Left ventricle myocardium inferior (tissue), 1 donor: ENCODE results near the gene NEUROD1. TPM values are rescaled to one million over a fixed set of nuclear protein-coding genes. Genes with fewer than 3 reads are reported as not detected.
"Not testable (repeated sequence)": the region's sequence is repeated elsewhere in the genome, so short reads cannot be mapped to it uniquely, and the experiment has no call there.

Experiments
- DNase-seq: peaks from one replicate; pipeline ENCODE4 v3.0.0-alpha.2; 2020
- H3K27ac ChIP-seq: fragments of 200-600 bp; replicated peaks from 2 replicates; pipeline ENCODE4 v1.8.0; 2021
- H3K27me3 ChIP-seq: fragments of 200-600 bp; 2 replicates; pipeline ENCODE4 v1.8.0; 2021; ENCODE audit warnings: low read depth
- H3K36me3 ChIP-seq: fragments of 200-600 bp; 2 replicates; pipeline ENCODE4 v1.8.0; 2021
- H3K4me1 ChIP-seq: fragments of 200-600 bp; 2 replicates; pipeline ENCODE4 v1.8.0; 2021
- H3K4me3 ChIP-seq: fragments of 200-600 bp; 2 replicates; pipeline ENCODE4 v1.8.0; 2021; ENCODE audit warnings: mild to moderate bottlenecking, moderate library complexity
- H3K9me3 ChIP-seq: fragments of 200-600 bp; replicated peaks from 2 replicates; pipeline ENCODE4 v1.8.0; 2021
- CTCF ChIP-seq: fragments of 200-600 bp; IDR thresholded peaks from 2 replicates; pipeline ENCODE4 v1.8.0; 2021; ENCODE audit warnings: antibody characterized with exemption, mild to moderate bottlenecking, borderline replicate concordance
- intact Hi-C: fragments of 100-400 bp; cut with micrococcal nuclease; formaldehyde crosslinking; loops from one replicate; pipeline ENCODE4 v1.11.0; 2022
- long read RNA-seq: library from polyadenylated mRNA; unstranded; transcript quantifications from one replicate; pipeline ENCODE4 v2.0.0, GENCODE V29; 2021
- total RNA-seq: library from RNA; stranded (reverse); fragmentation: NEBNext Ultra II Directional; extraction: Animal tissue kit (Norgen Biotek cat#: 25700); gene quantifications from one replicate; pipeline ENCODE4 v1.2.1, GENCODE V29; 2021
- donor health status: DM: no; HTN: yes; CAD: no; lungs with severe emphysema.

The NEUROD1 gene
- total RNA-seq = not detected
- long read RNA-seq = 0 reads

GRCh38 chr2:181680055-181680936, at the start of gene NEUROD1:
NEUROD1 (minus strand) TSS chr2:181680517; CDS start chr2:181678860, 1,657 bp downstream.
- peak within 1 kb of the TSS; percentile 22 for H3K4me3 ChIP-seq
- H3K4me1 ChIP-seq = peaks cover 23% of the 10 kb centered on the region
- H3K36me3 ChIP-seq = no peaks in the 10 kb centered on the region
- intact Hi-C loops = no loop called here
- TF ChIP-seq CTCF = no peak
- peaks cover 100% of the 10 kb centered on the region for H3K27me3 ChIP-seq
- no peak within 1 kb of the TSS for H3K27ac ChIP-seq
- DNase-seq = no peak
- H3K9me3 ChIP-seq = no peaks in the 10 kb centered on the region

- no peak for DNase-seq
- no peak for TF ChIP-seq CTCF
- intact Hi-C loops = no loop called here
- H3K36me3 ChIP-seq = no peaks in the 10 kb centered on the region
- no peak overlapping the region for H3K27ac ChIP-seq
- no peaks in the 10 kb centered on the region for H3K4me1 ChIP-seq
- no peak overlapping the region for H3K4me3 ChIP-seq
- H3K27me3 ChIP-seq = peaks cover 45% of the 10 kb centered on the region
- peaks cover 6% of the 10 kb centered on the region for H3K9me3 ChIP-seq
Observed at GRCh38 chr2:181725476-181725875, 45.2 kb upstream of the NEUROD1 start.

DNA sequence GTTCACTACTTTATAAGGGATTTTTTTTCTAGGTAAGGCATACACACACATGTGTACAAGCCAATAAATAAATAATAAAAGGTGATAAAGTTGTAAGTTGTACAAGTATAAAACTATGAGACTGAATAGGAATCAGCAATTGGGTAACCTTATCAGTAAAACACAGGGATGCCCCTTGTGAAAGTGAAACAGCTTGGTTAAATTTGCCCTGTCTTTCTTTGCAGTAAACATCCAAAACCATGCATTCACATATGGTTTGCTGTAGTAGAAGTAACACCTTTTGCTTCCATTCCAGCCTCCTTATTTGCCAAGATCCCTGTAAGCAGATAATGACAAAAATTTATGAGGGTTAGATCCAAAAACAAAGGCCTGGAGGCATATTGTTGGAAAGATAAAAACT, 44.3 kb upstream of the NEUROD1 start:
- H3K27me3 ChIP-seq = peaks cover 38% of the 10 kb centered on the region
- peaks cover 6% of the 10 kb centered on the region for H3K9me3 ChIP-seq
- H3K4me1 ChIP-seq = no peaks in the 10 kb centered on the region
- no peak for TF ChIP-seq CTCF
- no peaks in the 10 kb centered on the region for H3K36me3 ChIP-seq
- intact Hi-C loops = no loop called here
- no peak for DNase-seq
- no peak overlapping the region for H3K27ac ChIP-seq
- H3K4me3 ChIP-seq = no peak overlapping the region

- no peak for DNase-seq
- TF ChIP-seq CTCF = no peak
Observed at GRCh38 chr2:181723731-181724130, 43.4 kb upstream of the NEUROD1 start.

DNA sequence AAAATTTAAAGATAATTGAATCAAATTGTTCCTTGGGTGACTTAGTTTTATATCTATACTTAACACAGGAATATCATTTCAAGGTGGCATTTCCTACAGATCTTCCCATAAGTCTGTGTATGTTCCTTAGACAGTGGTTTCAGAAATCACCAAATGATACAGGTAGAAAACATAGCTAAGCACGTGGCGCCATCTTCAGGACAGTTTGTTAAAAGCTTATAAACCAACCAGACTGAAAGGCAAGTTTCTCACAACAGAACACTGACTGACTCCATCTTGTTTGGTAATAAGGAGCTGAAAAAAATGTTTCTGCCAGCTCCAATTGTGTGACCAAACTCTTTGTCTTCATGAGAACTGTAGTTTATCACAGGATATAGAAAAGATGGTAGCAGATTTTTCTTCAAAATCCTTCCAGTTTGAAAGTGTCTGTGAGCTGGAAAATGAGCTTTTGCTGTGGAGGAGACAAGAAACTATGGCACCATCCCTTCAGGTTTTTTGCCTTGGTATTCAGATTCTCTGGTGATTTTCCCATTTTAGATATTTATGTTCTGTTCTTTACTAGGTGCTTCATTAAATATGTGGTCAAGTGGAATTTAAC, 34.8 kb upstream of the NEUROD1 start:
- peak; percentile 19 for DNase-seq
- H3K36me3 ChIP-seq = no peaks in the 10 kb centered on the region
- TF ChIP-seq CTCF = peak; percentile 74
- intact Hi-C loops = loop anchor here (5.0 to 10.0 kb wide), 2 partner anchors 143 to 610 kb away; no protein-coding TSS in a partner anchor
- no peaks in the 10 kb centered on the region for H3K9me3 ChIP-seq
- H3K4me3 ChIP-seq = no peak overlapping the region
- H3K27me3 ChIP-seq = no peaks in the 10 kb centered on the region
- H3K27ac ChIP-seq = no peak overlapping the region
- H3K4me1 ChIP-seq = no peaks in the 10 kb centered on the region

More at GRCh38 chr2:181723731-181724130, 43.4 kb upstream of the NEUROD1 start:
- Histone ChIP-seq H3K27ac (no peak overlapping the region), H3K36me3 (no peaks in the 10 kb centered on the region), H3K4me3 (no peak overlapping the region), H3K27me3 (peaks cover 31% of the 10 kb centered on the region), H3K4me1 (no peaks in the 10 kb centered on the region), H3K9me3 (peaks cover 3% of the 10 kb centered on the region)
- intact Hi-C loops = no loop called here

DNA sequence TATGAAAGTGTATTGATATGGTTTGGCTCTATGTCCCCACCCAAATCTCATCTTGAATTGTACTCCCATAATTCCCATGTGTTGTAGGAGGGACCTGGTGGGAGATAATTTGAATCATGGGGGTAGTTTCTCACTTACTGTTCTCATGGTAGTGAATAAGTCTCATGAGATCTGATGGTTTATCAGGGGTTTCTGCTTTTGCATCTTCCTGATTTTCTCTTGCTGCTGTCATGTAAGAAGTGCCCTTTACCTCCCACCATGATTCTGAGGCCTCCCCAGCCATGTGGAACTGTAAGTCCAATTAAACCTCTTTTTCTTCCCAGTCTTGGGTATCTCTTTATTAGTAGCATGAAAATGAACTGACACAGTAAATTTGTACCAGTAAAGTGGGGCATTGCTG, 30.7 kb upstream of the NEUROD1 start:
- H3K36me3 ChIP-seq, H3K4me1 ChIP-seq, H3K9me3 ChIP-seq, H3K27me3 ChIP-seq, H3K27ac ChIP-seq, H3K4me3 ChIP-seq, DNase-seq: not testable (repeated sequence)
- intact Hi-C loops = loop anchor here (10.0 kb wide), 1 partner anchor 606 kb away; no protein-coding TSS in a partner anchor

GRCh38 chr2:181702519-181702918, 22.2 kb upstream of the NEUROD1 start:
- DNase-seq, intact Hi-C loops, H3K4me1 ChIP-seq: not testable (repeated sequence)

More at GRCh38 chr2:181702519-181702918, 22.2 kb upstream of the NEUROD1 start:
- not testable (repeated sequence) for H3K36me3 ChIP-seq, H3K27me3 ChIP-seq, H3K4me3 ChIP-seq, H3K9me3 ChIP-seq, H3K27ac ChIP-seq
